GM18907 (cell line): Measurements from ENCODE around the gene FSD2.
"Not testable (repeated sequence)": the region's sequence is repeated elsewhere in the genome, so short reads cannot be mapped to it uniquely, and the experiment has no call there.

Source experiments
- ATAC-seq: cut with Tn5 transposase; IDR thresholded peaks from one replicate; pipeline ENCODE4 v1.9.1; 2021; ENCODE audit warnings: mild to moderate bottlenecking, moderate library complexity; ENCODE audit not compliant: unreplicated experiment

FSD2 gene

GRCh38 chr15:82748315-82748714 is 57.6 kb downstream of the FSD2 start:
- ATAC-seq = no peak

GRCh38 chr15:82743810-82744209 is 62.1 kb downstream of the FSD2 start:
- no peak for ATAC-seq

GRCh38 chr15:82742134-82742533 is 63.7 kb downstream of the FSD2 start:
- ATAC-seq = no peak

GRCh38 chr15:82739086-82739485 is 66.8 kb downstream of the FSD2 start:
- ATAC-seq = no peak

- no peak for ATAC-seq
Observed at GRCh38 chr15:82737975-82738374, 67.9 kb downstream of the FSD2 start.

- ATAC-seq = no peak
Observed at GRCh38 chr15:82731527-82731926, 74.3 kb downstream of the FSD2 start.

GRCh38 chr15:82730022-82730530 is 75.8 kb downstream of the FSD2 start:
- ATAC-seq = no peak

- ATAC-seq = no peak
Observed at GRCh38 chr15:82726816-82727215, 79.1 kb downstream of the FSD2 start.

- no peak for ATAC-seq
Observed at GRCh38 chr15:82715003-82715402, 90.9 kb downstream of the FSD2 start.

- no peak for ATAC-seq
Observed at GRCh38 chr15:82714016-82714415, 91.9 kb downstream of the FSD2 start.

- no peak for ATAC-seq
Observed at GRCh38 chr15:82712036-82712435, 93.8 kb downstream of the FSD2 start.

- ATAC-seq = no peak
Observed at GRCh38 chr15:82710926-82711490, 94.9 kb downstream of the FSD2 start.

- ATAC-seq = no peak
Observed at GRCh38 chr15:82710208-82710555, 95.7 kb downstream of the FSD2 start.

GRCh38 chr15:82709421-82710207 is 96.3 kb downstream of the FSD2 start, which contains the start of gene AP3B2:
Gene AP3B2, minus strand, starts transcription at chr15:82709875. Its CDS starts 169 bp downstream, at chr15:82709706.
- ATAC-seq = peak; percentile 94

- ATAC-seq = no peak
Observed at GRCh38 chr15:82709081-82709420, 96.8 kb downstream of the FSD2 start.

GRCh38 chr15:82705856-82706255 is 100.0 kb downstream of the FSD2 start:
- ATAC-seq = not testable (repeated sequence)
